ENCODE data around the gene DCAF16.
"Not testable (repeated sequence)": the region's sequence is repeated elsewhere in the genome, so short reads cannot be mapped to it uniquely, and the experiment has no call there.

Gene DCAF16

DNA sequence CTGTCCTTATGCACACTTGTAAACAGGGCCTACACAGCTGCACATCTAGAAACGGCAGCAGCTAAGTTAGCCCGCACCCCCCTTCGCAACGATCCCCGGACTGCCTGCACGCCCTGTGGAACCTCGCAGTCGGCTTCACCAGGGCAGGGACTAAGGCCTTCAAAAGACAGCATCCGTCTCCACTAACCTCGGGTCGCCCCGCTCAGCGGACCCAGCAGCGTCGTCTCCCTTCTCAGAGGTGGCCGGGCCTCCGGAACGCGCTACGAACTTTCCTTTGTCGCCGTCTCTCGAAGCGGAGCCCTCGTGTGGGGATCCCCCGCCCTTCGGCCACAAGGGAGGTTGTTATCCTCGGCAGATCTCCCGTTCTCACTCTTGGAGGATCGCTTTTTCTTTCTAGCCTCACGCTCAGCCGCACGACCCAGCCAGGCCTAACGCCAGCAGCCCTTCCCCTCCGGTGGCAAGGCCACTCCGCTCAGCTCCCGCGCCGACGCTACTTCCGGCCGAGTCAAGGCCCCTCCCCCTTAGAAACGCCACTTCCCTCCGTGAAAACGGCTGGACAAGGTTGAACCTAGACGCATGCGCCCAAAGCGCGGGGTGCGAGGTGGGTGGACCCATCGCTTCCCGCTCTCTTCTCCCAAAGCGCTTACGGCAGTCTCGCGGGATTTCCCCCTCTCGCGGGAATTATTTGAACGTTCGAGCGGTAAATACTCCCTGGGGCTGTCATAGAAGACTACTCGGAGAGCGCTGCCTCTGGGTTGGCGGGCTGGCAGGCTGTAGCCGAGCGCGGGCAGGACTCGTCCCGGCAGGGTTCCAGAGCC is at the start of gene DCAF16, which contains the start of gene NCAPG:
Gene DCAF16, minus strand, starts transcription at position 498 of the 818 bp plus-strand sequence. CDS start 6,616 bp downstream, outside the sequence.
Gene NCAPG, plus strand, starts transcription at position 720 of the 818 bp plus-strand sequence. CDS start 99 bp downstream, outside the sequence.
- TF ChIP-seq, protein P1, sequence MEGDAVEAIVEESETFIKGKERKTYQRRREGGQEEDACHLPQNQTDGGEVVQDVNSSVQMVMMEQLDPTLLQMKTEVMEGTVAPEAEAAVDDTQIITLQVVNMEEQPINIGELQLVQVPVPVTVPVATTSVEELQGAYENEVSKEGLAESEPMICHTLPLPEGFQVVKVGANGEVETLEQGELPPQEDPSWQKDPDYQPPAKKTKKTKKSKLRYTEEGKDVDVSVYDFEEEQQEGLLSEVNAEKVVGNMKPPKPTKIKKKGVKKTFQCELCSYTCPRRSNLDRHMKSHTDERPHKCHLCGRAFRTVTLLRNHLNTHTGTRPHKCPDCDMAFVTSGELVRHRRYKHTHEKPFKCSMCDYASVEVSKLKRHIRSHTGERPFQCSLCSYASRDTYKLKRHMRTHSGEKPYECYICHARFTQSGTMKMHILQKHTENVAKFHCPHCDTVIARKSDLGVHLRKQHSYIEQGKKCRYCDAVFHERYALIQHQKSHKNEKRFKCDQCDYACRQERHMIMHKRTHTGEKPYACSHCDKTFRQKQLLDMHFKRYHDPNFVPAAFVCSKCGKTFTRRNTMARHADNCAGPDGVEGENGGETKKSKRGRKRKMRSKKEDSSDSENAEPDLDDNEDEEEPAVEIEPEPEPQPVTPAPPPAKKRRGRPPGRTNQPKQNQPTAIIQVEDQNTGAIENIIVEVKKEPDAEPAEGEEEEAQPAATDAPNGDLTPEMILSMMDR (IDR thresholded peaks at IDR 0.05; ENCODE audit: insufficient read depth, low read length, poor library complexity, severe bottlenecking) = no peak
- H3K4me3 ChIP-seq (replicated peaks; ENCODE audit: low read depth, low read length) = peak within 1 kb of the TSS; percentile 77
- H3K27me3 ChIP-seq (replicated peaks; ENCODE audit: control insufficient read depth, insufficient read depth, low read length) = no peaks in the 10 kb centered on the region
- H3K36me3 ChIP-seq (ENCODE audit: control insufficient read depth, insufficient read depth, low read length) = no peaks in the 10 kb centered on the region; the same call in 1 of the 2 replicates
- DNase-seq (ENCODE audit: extremely low read depth, insufficient read length) = peak; percentile 98

DNA sequence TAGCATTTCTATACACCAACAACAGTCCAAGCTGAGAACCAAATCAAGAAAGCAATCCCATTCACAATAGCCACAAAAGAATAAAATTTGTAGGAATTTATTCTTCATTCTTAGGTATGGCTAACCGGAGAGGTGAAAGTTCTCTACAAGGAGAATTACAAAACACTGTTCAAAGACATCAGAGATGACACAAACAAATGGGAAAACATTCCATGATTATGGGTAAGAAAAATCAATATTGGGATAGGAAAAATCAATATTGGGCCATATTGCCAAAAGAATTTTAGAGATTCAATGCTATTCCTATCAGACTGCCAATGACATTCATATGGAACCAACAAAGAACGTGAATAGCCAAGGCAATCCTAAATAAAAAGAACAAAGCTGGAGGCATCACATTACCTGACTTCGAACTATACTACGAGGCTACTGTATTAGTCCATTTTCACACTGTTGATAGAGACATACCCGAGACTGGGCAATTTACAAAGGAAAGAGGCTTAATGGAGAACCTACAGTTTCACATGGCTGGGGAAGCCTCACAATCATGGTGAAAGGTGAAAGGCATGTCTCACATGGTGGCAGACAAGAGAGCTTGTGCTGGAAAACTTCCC is 49.3 kb upstream of the DCAF16 start:
- no peaks in the 10 kb centered on the region for H3K27me3 ChIP-seq (replicated peaks; ENCODE audit: control insufficient read depth, insufficient read depth, low read length)
- no peak for DNase-seq (ENCODE audit: extremely low read depth, insufficient read length)
- TF ChIP-seq, protein P1 (IDR thresholded peaks at IDR 0.05; ENCODE audit: insufficient read depth, low read length, poor library complexity, severe bottlenecking) = no peak
- no peaks in the 10 kb centered on the region for H3K36me3 ChIP-seq (ENCODE audit: control insufficient read depth, insufficient read depth, low read length)
- H3K4me3 ChIP-seq (replicated peaks; ENCODE audit: low read depth, low read length) = no peak overlapping the region

- DNase-seq (ENCODE audit: extremely low read depth, insufficient read length) = no peak
- Histone ChIP-seq H3K4me3 (replicated peaks; ENCODE audit: low read depth, low read length) (no peak overlapping the region), H3K36me3 (ENCODE audit: control insufficient read depth, insufficient read depth, low read length) (no peaks in the 10 kb centered on the region), H3K27me3 (replicated peaks; ENCODE audit: control insufficient read depth, insufficient read depth, low read length) (no peaks in the 10 kb centered on the region)
- TF ChIP-seq, protein P1 (IDR thresholded peaks at IDR 0.05; ENCODE audit: insufficient read depth, low read length, poor library complexity, severe bottlenecking) = no peak
Observed at GRCh38 chr4:17854036-17854435, 43.5 kb upstream of the DCAF16 start.

DNA sequence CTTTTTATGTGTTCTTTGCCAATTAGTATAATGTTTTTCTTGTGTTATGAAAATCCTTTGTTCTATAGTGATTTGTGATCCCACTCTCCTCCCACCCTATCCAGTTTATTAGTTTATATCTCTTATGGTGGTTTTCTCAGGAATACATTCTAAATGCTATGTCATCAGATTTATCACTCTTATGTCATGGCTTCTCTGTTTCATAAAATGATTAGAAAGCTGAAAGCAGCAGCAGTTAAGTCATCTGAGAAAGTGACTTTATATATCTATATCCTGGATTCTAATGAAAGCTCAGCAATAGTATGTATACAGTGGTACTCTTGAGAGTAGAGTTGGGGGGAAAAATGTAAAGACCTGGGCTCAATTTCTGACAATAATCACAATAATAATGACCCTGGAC is 41.4 kb upstream of the DCAF16 start:
- no peaks in the 10 kb centered on the region for H3K27me3 ChIP-seq (replicated peaks; ENCODE audit: control insufficient read depth, insufficient read depth, low read length)
- DNase-seq (ENCODE audit: extremely low read depth, insufficient read length) = no peak
- H3K36me3 ChIP-seq (ENCODE audit: control insufficient read depth, insufficient read depth, low read length) = no peaks in the 10 kb centered on the region
- H3K4me3 ChIP-seq (replicated peaks; ENCODE audit: low read depth, low read length) = no peak overlapping the region
- TF ChIP-seq, protein P1 (IDR thresholded peaks at IDR 0.05; ENCODE audit: insufficient read depth, low read length, poor library complexity, severe bottlenecking) = no peak

DNA sequence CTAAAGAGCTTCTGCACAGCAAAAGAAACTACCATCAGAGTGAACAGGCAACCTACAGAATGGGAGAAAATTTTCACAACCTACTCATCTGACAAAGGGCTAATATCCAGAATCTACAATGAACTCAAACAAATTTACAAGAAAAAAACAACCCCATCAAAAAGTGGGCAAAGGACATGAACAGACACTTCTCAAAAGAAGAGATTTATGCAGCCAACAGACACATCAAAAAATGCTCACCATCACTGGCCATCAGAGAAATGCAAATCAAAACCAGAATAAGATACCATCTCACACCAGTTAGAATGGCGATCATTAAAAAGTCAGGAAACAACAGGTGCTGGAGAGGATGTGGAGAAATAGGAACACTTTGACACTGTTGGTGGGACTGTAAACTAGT is 39.7 kb upstream of the DCAF16 start:
- not testable (repeated sequence) for H3K36me3 ChIP-seq (ENCODE audit: control insufficient read depth, insufficient read depth, low read length); H3K4me3 ChIP-seq (replicated peaks; ENCODE audit: low read depth, low read length)

GRCh38 chr4:17846266-17846665 is 35.7 kb upstream of the DCAF16 start:
- Histone ChIP-seq H3K36me3 (ENCODE audit: control insufficient read depth, insufficient read depth, low read length) (no peaks in the 10 kb centered on the region; the same call in 1 of the 2 replicates), H3K27me3 (replicated peaks; ENCODE audit: control insufficient read depth, insufficient read depth, low read length) (no peaks in the 10 kb centered on the region), H3K4me3 (replicated peaks; ENCODE audit: low read depth, low read length) (no peak overlapping the region)
- TF ChIP-seq, protein P1 (IDR thresholded peaks at IDR 0.05; ENCODE audit: insufficient read depth, low read length, poor library complexity, severe bottlenecking) = no peak
- no peak for DNase-seq (ENCODE audit: extremely low read depth, insufficient read length)

More for the DNA sequence above, 39.7 kb upstream of the DCAF16 start:
- not testable (repeated sequence) for DNase-seq (ENCODE audit: extremely low read depth, insufficient read length); H3K27me3 ChIP-seq (replicated peaks; ENCODE audit: control insufficient read depth, insufficient read depth, low read length)
